Measurements from ENCODE around the gene C5orf63. TPM values are rescaled to one million over a fixed set of nuclear protein-coding genes. Genes with fewer than 3 reads are reported as not detected.
"Not testable (repeated sequence)": the region's sequence is repeated elsewhere in the genome, so short reads cannot be mapped to it uniquely, and the experiment has no call there.

Gene C5orf63
- total RNA-seq, 2 experiments from 2014 or later = 8.8 to 11.6 TPM

DNA sequence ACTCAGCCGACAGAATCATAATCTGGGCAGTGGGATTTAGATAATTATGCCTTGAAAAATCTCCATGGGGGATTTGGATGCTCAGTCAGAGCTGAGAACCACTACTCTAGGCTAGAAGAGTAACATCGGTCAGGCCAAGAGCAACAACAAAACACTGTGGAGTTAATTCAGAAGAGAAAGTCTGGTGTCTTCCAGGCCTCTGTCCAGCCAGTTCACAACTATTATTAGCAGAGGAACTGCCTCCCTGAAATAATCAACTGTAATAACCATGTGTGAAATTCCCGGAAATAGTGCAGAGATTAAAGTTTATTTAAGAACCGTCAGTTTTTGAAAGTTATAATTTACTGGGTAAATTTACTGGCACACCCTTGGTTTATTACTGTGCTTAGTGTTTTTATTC is 34.8 kb downstream of the C5orf63 start:
- Mint-ChIP-seq H3K4me3 (no peak overlapping the region), H3K9me3 (no peaks in the 10 kb centered on the region), H3K27me3 (peaks cover 8% of the 10 kb centered on the region), H3K4me1 (peaks cover 2% of the 10 kb centered on the region), H3K36me3 (no peaks in the 10 kb centered on the region), H3K27ac (no peak overlapping the region)
- POLR2A ChIA-PET = no interaction called here
- ATAC-seq (ENCODE audit: low read depth) (no peak), DNase-seq (no peak)

DNA sequence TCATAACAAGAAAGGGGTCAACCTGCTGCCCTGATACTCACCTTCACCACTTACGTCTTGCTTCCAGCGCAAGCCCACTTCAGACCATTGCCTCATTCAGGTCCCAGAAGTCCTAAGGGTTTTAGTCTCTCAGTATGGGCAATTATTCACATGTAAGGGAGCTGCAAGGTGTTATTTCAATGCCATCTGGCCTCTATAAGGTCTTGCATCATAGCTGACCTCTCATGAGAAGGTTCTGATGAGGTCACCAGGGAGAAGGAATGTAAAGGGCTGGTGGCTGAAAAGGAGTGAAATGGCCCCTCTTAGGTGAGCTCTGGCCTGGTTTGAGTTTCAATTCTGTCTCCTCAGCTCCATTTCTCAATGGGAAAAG is 41.5 kb downstream of the C5orf63 start:
- Mint-ChIP-seq H3K27me3 (peaks cover 36% of the 10 kb centered on the region), H3K36me3 (no peaks in the 10 kb centered on the region), H3K27ac (peak overlapping the region; percentile 19), H3K9me3 (no peaks in the 10 kb centered on the region), H3K4me3 (peak overlapping the region; percentile 86), H3K4me1 (peaks cover 15% of the 10 kb centered on the region)
- DNase-seq (no peak), ATAC-seq (ENCODE audit: low read depth) (no peak)
- POLR2A ChIA-PET = interaction anchor here (1.4 to 2.2 kb wide), 2 partner anchors 41 to 254 kb away, joined by 5 to 7 read pairs; partner anchors contain the start of gene C5orf63

GRCh38 chr5:127031147-127031862 is 42.0 kb downstream of the C5orf63 start:
- no peaks in the 10 kb centered on the region for H3K36me3 Mint-ChIP-seq
- ATAC-seq (ENCODE audit: low read depth) (no peak), DNase-seq (no peak)
- H3K27ac Mint-ChIP-seq = peak overlapping the region; percentile 38
- H3K27me3 Mint-ChIP-seq = peaks cover 36% of the 10 kb centered on the region
- peaks cover 15% of the 10 kb centered on the region for H3K4me1 Mint-ChIP-seq
- H3K9me3 Mint-ChIP-seq = no peaks in the 10 kb centered on the region
- peak overlapping the region; percentile 86 for H3K4me3 Mint-ChIP-seq
- POLR2A ChIA-PET = interaction anchor here (1.0 to 2.2 kb wide), 3 partner anchors 41 to 253 kb away, joined by 3 to 7 read pairs (median 5); partner anchors contain the start of gene C5orf63

DNA sequence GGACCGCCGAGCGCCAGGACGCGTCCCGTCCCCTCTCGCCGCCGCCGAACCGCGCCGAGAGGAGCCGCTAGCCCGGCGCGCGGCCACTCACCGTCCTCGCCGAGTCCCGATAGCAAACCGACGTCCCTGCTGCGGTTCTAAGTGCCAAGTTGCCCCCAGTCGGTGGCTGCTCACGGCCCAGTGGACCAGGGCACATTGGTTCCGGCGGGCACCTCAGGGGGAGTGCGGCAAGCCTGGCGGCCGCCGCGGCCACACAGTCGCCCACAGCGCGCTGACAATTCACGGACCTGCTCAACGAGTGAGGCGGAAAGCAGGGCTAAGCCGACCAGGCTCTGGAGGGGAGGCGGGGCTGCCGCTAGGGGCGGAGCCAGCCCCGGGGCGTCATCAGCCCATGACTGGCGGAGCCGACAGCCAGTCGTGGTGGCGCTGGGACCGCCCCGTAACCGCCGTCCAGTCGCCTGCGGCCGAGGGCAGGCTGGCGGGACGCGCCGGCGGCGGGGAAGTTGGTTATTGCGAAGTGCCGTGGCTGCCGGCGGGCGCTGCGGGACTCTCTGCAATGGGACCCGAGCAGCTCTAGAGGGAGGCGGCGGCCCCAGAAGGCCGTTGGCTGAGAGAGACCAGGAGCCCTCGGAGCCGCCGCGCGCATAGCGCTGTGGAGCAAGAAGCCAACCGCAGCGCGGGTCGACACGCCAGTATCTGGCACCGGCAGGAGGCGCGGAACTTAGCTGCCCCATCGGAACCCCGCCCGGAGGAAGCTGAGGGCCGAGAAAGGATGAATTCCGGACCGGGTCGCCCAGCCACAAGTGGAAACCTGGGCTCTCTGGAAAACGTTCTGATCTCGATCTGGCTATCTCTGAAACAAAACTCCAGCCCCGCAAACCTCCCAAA is 42.8 kb downstream of the C5orf63 start, which contains the start of gene MARCHF3:
MARCHF3 (minus strand) TSS at position 300 of the 888 bp plus-strand sequence. CDS start 112,387 bp downstream, outside the sequence.
- POLR2A ChIA-PET = interaction anchor here (1.0 to 2.2 kb wide), 5 partner anchors 42 to 253 kb away, joined by 3 to 7 read pairs (median 5); partner anchors contain the start of gene C5orf63
- H3K36me3 Mint-ChIP-seq = no peaks in the 10 kb centered on the region
- peaks cover 35% of the 10 kb centered on the region for H3K27me3 Mint-ChIP-seq
- peak within 1 kb of the TSS; percentile 70 for H3K27ac Mint-ChIP-seq
- H3K4me1 Mint-ChIP-seq = peaks cover 15% of the 10 kb centered on the region
- H3K9me3 Mint-ChIP-seq = no peaks in the 10 kb centered on the region
- peak; percentile 98 for ATAC-seq (ENCODE audit: low read depth)
- peak; percentile 98 for DNase-seq
- H3K4me3 Mint-ChIP-seq = peak within 1 kb of the TSS; percentile 86

DNA sequence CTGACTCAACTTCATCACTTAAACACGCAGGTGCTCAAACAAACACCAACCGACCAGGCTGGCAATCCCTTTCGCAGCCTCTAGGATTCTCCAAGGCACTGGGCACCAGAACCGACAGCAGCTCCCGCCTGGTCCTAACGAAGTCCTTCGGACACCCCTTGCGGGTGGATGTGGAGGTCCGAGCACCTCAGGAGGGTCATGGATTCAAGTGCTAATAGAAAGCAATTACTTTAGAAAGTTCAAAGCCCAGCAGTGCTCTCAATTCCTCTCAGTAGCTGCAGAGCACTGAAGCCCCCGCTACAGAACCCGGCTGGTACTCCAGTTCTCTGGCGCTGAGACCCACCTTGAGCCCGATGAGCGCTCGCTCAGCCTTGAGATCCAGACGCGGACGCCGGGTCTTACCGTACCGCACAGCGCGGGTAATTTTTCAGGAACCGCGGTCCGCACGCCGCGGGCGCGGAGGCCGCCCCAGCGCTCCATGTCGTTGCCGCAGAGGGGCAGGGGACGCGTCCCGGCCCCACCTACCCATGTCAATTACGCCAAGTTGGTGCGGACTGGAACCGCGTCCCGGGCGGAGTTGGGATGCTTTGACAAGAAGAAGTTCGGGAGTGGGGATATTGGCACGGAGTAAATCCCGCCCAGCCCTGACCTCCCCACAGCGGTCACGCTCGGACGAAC is 43.6 kb downstream of the C5orf63 start:
- no peaks in the 10 kb centered on the region for H3K9me3 Mint-ChIP-seq
- ATAC-seq (ENCODE audit: low read depth) = no peak
- peak overlapping the region; percentile 70 for H3K27ac Mint-ChIP-seq
- POLR2A ChIA-PET = interaction anchor here (1.2 to 1.7 kb wide), 2 partner anchors 176 to 252 kb away, joined by 4 to 7 read pairs; no protein-coding TSS in a partner anchor
- peak overlapping the region; percentile 86 for H3K4me3 Mint-ChIP-seq
- DNase-seq = peak; percentile 63
- peaks cover 36% of the 10 kb centered on the region for H3K27me3 Mint-ChIP-seq
- H3K4me1 Mint-ChIP-seq = peaks cover 15% of the 10 kb centered on the region
- no peaks in the 10 kb centered on the region for H3K36me3 Mint-ChIP-seq

DNA sequence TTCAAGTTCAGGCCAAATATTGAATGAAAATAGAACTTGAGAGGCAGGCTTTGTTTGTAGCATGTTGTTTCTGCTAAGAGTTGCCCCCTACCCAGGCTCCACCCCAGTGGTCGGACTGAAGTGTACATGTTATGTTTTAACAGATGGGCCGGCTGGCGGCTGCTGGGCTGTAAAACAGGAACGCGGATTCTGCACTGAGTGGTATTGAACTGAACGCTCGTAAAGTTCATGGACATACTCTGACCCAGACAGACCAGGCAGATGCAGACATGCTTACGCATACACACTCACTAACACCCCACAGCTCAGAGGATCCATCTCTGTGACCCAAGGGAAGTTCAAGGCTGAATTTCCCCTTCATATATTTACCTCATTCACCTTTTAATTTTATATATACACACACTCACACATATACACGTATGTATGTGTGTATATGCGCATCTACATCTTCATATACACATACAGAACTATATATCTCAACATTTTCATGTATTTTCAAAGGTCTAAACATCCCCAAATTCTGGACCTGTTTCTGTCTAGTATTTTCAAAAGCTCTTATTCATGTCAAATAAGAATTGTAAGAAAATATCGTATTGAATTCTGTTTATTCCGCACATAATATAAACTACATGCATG is 44.4 kb downstream of the C5orf63 start:
- no peaks in the 10 kb centered on the region for H3K9me3 Mint-ChIP-seq
- H3K27me3 Mint-ChIP-seq = peaks cover 32% of the 10 kb centered on the region
- no peaks in the 10 kb centered on the region for H3K36me3 Mint-ChIP-seq
- ATAC-seq (ENCODE audit: low read depth) = no peak
- H3K4me1 Mint-ChIP-seq = peaks cover 16% of the 10 kb centered on the region
- DNase-seq = no peak
- POLR2A ChIA-PET = interaction anchor here (1.2 to 1.7 kb wide), 2 partner anchors 175 to 251 kb away, joined by 4 to 7 read pairs; no protein-coding TSS in a partner anchor
- H3K27ac Mint-ChIP-seq = no peak overlapping the region
- peak overlapping the region; percentile 86 for H3K4me3 Mint-ChIP-seq

GRCh38 chr5:127027539-127027938 is 45.8 kb downstream of the C5orf63 start:
- Mint-ChIP-seq H3K36me3 (no peaks in the 10 kb centered on the region), H3K27ac (no peak overlapping the region), H3K27me3 (peaks cover 27% of the 10 kb centered on the region), H3K4me3 (no peak overlapping the region), H3K4me1 (peaks cover 17% of the 10 kb centered on the region), H3K9me3 (no peaks in the 10 kb centered on the region)
- DNase-seq (no peak), ATAC-seq (ENCODE audit: low read depth) (no peak)
- POLR2A ChIA-PET = no interaction called here

DNA sequence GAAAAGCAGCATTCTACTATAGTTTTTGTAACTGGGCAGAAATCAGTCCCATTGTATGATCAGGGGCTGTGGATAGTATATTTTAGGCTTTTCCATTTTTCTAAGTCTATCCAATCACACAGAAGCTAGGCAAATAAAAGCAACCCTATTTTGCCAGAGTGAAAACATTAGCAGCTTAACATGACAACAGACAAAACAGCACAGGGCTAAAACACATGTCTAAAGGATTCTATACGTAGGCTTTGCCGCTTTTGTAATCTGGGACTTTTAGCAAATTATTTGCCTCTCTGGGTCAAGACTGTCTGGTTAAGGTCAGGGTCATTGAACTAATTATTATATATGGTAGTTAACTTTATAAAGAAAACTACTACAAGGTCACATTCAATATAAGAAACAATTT is 47.1 kb downstream of the C5orf63 start:
- Mint-ChIP-seq H3K27me3 (peaks cover 15% of the 10 kb centered on the region), H3K4me3 (no peak overlapping the region), H3K4me1 (peaks cover 12% of the 10 kb centered on the region), H3K9me3 (peaks cover 2% of the 10 kb centered on the region), H3K27ac (no peak overlapping the region), H3K36me3 (no peaks in the 10 kb centered on the region)
- POLR2A ChIA-PET = no interaction called here
- ATAC-seq (ENCODE audit: low read depth) = no peak
- DNase-seq = no peak

- Mint-ChIP-seq H3K27me3 (peaks cover 15% of the 10 kb centered on the region), H3K27ac (no peak overlapping the region), H3K4me1 (peaks cover 12% of the 10 kb centered on the region), H3K9me3 (peaks cover 2% of the 10 kb centered on the region), H3K36me3 (no peaks in the 10 kb centered on the region), H3K4me3 (no peak overlapping the region)
- ATAC-seq (ENCODE audit: low read depth) = no peak
- POLR2A ChIA-PET = no interaction called here
- no peak for DNase-seq
Observed at GRCh38 chr5:127025467-127025866, 47.8 kb downstream of the C5orf63 start.

- H3K4me3 Mint-ChIP-seq = no peak overlapping the region
Observed at GRCh38 chr5:127024821-127025220, 48.5 kb downstream of the C5orf63 start.

GRCh38 chr5:127023552-127024191 is 49.6 kb downstream of the C5orf63 start:
- H3K27me3 Mint-ChIP-seq; H3K4me3 Mint-ChIP-seq; H3K4me1 Mint-ChIP-seq; H3K27ac Mint-ChIP-seq; DNase-seq; H3K9me3 Mint-ChIP-seq; POLR2A ChIA-PET; ATAC-seq (ENCODE audit: low read depth); H3K36me3 Mint-ChIP-seq: not testable (repeated sequence)

More at GRCh38 chr5:127024821-127025220, 48.5 kb downstream of the C5orf63 start:
- Mint-ChIP-seq H3K9me3 (peaks cover 2% of the 10 kb centered on the region), H3K4me1 (peaks cover 12% of the 10 kb centered on the region), H3K36me3 (no peaks in the 10 kb centered on the region), H3K27ac (no peak overlapping the region), H3K27me3 (peaks cover 15% of the 10 kb centered on the region)
- no peak for DNase-seq
- POLR2A ChIA-PET = no interaction called here
- ATAC-seq (ENCODE audit: low read depth) = no peak

DNA sequence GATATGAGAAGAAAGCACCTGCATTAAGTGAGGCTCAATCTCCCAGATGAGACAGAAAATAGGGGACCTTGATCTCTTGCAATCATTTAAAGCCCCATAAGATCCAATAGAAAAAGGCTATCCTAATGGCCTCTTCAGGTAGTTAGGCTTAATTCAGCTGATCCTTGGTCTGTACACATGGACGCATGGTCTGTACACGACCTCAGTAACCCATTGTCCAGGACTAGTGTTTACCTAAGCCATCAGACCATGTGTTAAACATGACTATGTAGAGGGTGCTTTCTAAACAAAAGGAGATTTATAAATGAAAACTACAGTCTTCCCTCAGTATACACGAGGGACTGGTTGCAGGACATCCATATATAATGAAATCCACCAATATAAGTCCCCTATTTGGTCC is 50.5 kb downstream of the C5orf63 start:
- peaks cover 2% of the 10 kb centered on the region for H3K9me3 Mint-ChIP-seq
- no peak for ATAC-seq (ENCODE audit: low read depth)
- peaks cover 4% of the 10 kb centered on the region for H3K27me3 Mint-ChIP-seq
- no peak overlapping the region for H3K27ac Mint-ChIP-seq
- no peak for DNase-seq
- H3K4me1 Mint-ChIP-seq = peaks cover 4% of the 10 kb centered on the region
- no peak overlapping the region for H3K4me3 Mint-ChIP-seq
- POLR2A ChIA-PET = no interaction called here
- no peaks in the 10 kb centered on the region for H3K36me3 Mint-ChIP-seq
